ENCODE measurements around the gene MRPL22. TPM values are rescaled to one million over a fixed set of nuclear protein-coding genes. Genes with fewer than 3 reads are reported as not detected.

The MRPL22 gene
- polyA plus RNA-seq, 1 donor (not counting 4 experiments of a cell fraction or from before 2014, with no cell fraction given): 76.9 TPM

- no peak overlapping the region for H3K4me3 ChIP-seq (ENCODE audit: control insufficient read depth in 2 of 3, extremely low read depth in 1 of 3, insufficient read depth in 2 of 3, low read depth in 1 of 3, low read length in 3 of 3)
- H3K27me3 ChIP-seq (ENCODE audit: control insufficient read depth, extremely low read depth, insufficient read depth, low read length): no peaks in the 10 kb centered on the region
- H2AFZ ChIP-seq (ENCODE audit: control insufficient read depth, low read length): no peak overlapping the region
- peaks cover 31% of the 10 kb centered on the region for H3K79me2 ChIP-seq (ENCODE audit: control insufficient read depth, insufficient read depth, low read length)
- H3K4me1 ChIP-seq (ENCODE audit: control insufficient read depth, extremely low read depth, insufficient read depth, low read length): peaks cover 13% of the 10 kb centered on the region
- H3K9ac ChIP-seq (ENCODE audit: control insufficient read depth, extremely low read depth, insufficient read depth, low read length): no peak overlapping the region
- H4K20me1 ChIP-seq (ENCODE audit: control insufficient read depth, extremely low read depth, insufficient read depth, low read length): no peaks in the 10 kb centered on the region
- no peaks in the 10 kb centered on the region for H3K9me1 ChIP-seq (ENCODE audit: control insufficient read depth, extremely low read depth, insufficient read depth, low read length)
- no peak for TF ChIP-seq CTCF (optimal IDR thresholded peaks at IDR 0.05 in 1 of 3, IDR thresholded peaks at IDR 0.05 in 1 of 3, conservative IDR thresholded peaks at IDR 0.05 in 1 of 3; ENCODE audit: extremely low read depth in 1 of 3, insufficient read depth in 2 of 3, low read length in 3 of 3)
- no peak for TF ChIP-seq EZH2 (IDR thresholded peaks at IDR 0.05; ENCODE audit: low read length)
- no peak overlapping the region for H3K27ac ChIP-seq (ENCODE audit: control insufficient read depth, insufficient read depth, low read length)
- dilution Hi-C loops (cut with MboI; ENCODE audit: extremely low pct_ligation_motif_present, low sequenced_read_pairs): no loop called here
- FAIRE-seq (no peak), DNase-seq (ENCODE audit: low read depth, low spot score) (no peak)
- peaks cover 3 to 10% of the 10 kb centered on the region in 2 experiments for H3K36me3 ChIP-seq (ENCODE audit: control insufficient read depth in 2 of 2, extremely low read depth in 1 of 2, insufficient read depth in 2 of 2, low read length in 2 of 2)
- H3K4me2 ChIP-seq (ENCODE audit: control insufficient read depth, extremely low read depth, insufficient read depth, low read depth, low read length): no peak overlapping the region
- no peaks in the 10 kb centered on the region for H3K9me3 ChIP-seq (ENCODE audit: control insufficient read depth, low read depth, low read length)
Measured at GRCh38 chr5:154934881-154935280, 6.0 kb upstream of the MRPL22 start.

GRCh38 chr5:154937186-154937717 is 3.6 kb upstream of the MRPL22 start:
- no peak for DNase-seq (ENCODE audit: low read depth, low spot score)
- Histone ChIP-seq H3K4me3 (ENCODE audit: control insufficient read depth in 2 of 3, extremely low read depth in 1 of 3, insufficient read depth in 2 of 3, low read depth in 1 of 3, low read length in 3 of 3) (peak overlapping the region; percentile 93 to 98 (median 94)), H2AFZ (ENCODE audit: control insufficient read depth, low read length) (peak overlapping the region; percentile 92), H4K20me1 (ENCODE audit: control insufficient read depth, extremely low read depth, insufficient read depth, low read length) (no peaks in the 10 kb centered on the region), H3K9me1 (ENCODE audit: control insufficient read depth, extremely low read depth, insufficient read depth, low read length) (no peaks in the 10 kb centered on the region), H3K4me2 (ENCODE audit: control insufficient read depth, extremely low read depth, insufficient read depth, low read depth, low read length) (peak overlapping the region; percentile 100), H3K27ac (ENCODE audit: control insufficient read depth, insufficient read depth, low read length) (peak overlapping the region; percentile 73), H3K79me2 (ENCODE audit: control insufficient read depth, insufficient read depth, low read length) (peaks cover 43% of the 10 kb centered on the region), H3K9me3 (ENCODE audit: control insufficient read depth, low read depth, low read length) (no peaks in the 10 kb centered on the region), H3K27me3 (ENCODE audit: control insufficient read depth, extremely low read depth, insufficient read depth, low read length) (no peaks in the 10 kb centered on the region), H3K36me3 (ENCODE audit: control insufficient read depth in 2 of 2, extremely low read depth in 1 of 2, insufficient read depth in 2 of 2, low read length in 2 of 2) (peaks cover 3 to 7% of the 10 kb centered on the region in 2 experiments), H3K4me1 (ENCODE audit: control insufficient read depth, extremely low read depth, insufficient read depth, low read length) (peaks cover 19% of the 10 kb centered on the region), H3K9ac (ENCODE audit: control insufficient read depth, extremely low read depth, insufficient read depth, low read length) (peak overlapping the region; percentile 89)
- no peak for FAIRE-seq
- dilution Hi-C loops (cut with MboI; ENCODE audit: extremely low pct_ligation_motif_present, low sequenced_read_pairs): no loop called here
- TF ChIP-seq EZH2 (IDR thresholded peaks at IDR 0.05; ENCODE audit: low read length): no peak
- TF ChIP-seq CTCF (optimal IDR thresholded peaks at IDR 0.05 in 1 of 3, IDR thresholded peaks at IDR 0.05 in 1 of 3, conservative IDR thresholded peaks at IDR 0.05 in 1 of 3; ENCODE audit: extremely low read depth in 1 of 3, insufficient read depth in 2 of 3, low read length in 3 of 3): no peak

All from keratinocyte (primary cell).